ENCODE results near the gene POTEJ.
"Not testable (repeated sequence)": the region's sequence is repeated elsewhere in the genome, so short reads cannot be mapped to it uniquely, and the experiment has no call there.

Gene POTEJ

GRCh38 chr2:130693474-130693873 lies 82.2 kb downstream of the POTEJ start:
- DNase-seq (ENCODE audit: low read depth), result peak; percentile 5
- peak; percentile 7 for TF ChIP-seq CTCF (conservative IDR thresholded peaks at IDR 0.05; ENCODE audit: control insufficient read depth, insufficient read depth, low read depth, low read length)
- H3K4me3 ChIP-seq (ENCODE audit: control insufficient read depth, low read depth, low read length), result not testable (repeated sequence)

GRCh38 chr2:130703250-130703649 lies 92.0 kb downstream of the POTEJ start:
- not testable (repeated sequence) for H3K4me3 ChIP-seq (ENCODE audit: control insufficient read depth, low read depth, low read length); DNase-seq (ENCODE audit: low read depth)
